GM12892 (cell line): Measurements from ENCODE around the gene OTOP1.
"Not testable (repeated sequence)": the region's sequence is repeated elsewhere in the genome, so short reads cannot be mapped to it uniquely, and the experiment has no call there.

Experiments used
- DNase-seq: peaks from one replicate; pipeline ENCODE4 v3.0.0; 2011; ENCODE audit not compliant: insufficient read length
- FAIRE-seq: peaks from 2 replicates; lab custom pipeline; 2011; peaks lifted over from hg19 to GRCh38; lab: Jason Lieb, UNC
- POLR2A ChIP-seq: IDR thresholded peaks from 2 replicates; pipeline ENCODE4 v1.6.1; 2011; ENCODE audit warnings: low read depth, low read length, control low read depth
- POLR2AphosphoS5 ChIP-seq: IDR thresholded peaks from 2 replicates; pipeline ENCODE4 v1.6.1; 2011; ENCODE audit warnings: low read depth, low read length, control low read depth
- TAF1 ChIP-seq: IDR thresholded peaks from 2 replicates; pipeline ENCODE4 v1.6.1; 2011; ENCODE audit warnings: low read depth, mild to moderate bottlenecking, control low read depth, low read length, borderline replicate concordance

The OTOP1 gene

DNA sequence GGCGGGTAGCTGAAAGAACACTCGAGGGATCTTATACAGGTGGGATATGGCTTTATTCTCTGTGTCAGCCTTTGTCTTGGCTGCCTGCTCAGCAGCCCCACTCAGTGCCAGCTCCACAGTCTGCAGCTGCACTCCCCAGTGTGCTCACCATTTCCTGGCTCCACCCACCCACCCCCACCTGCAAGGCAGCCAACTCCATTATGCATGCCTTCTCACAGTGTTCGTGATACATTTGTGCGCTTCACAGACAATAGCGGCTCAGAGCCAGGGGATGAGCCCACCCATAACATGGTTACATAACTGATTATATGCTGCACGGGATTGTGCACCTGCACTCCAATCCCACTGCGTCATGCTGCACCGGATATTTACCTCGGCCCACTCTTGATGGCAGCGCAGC, 30.1 kb upstream of the OTOP1 start:
- TF ChIP-seq POLR2A = no peak
- no peak for TF ChIP-seq POLR2AphosphoS5
- no peak for TF ChIP-seq TAF1
- no peak for FAIRE-seq
- no peak for DNase-seq

DNA sequence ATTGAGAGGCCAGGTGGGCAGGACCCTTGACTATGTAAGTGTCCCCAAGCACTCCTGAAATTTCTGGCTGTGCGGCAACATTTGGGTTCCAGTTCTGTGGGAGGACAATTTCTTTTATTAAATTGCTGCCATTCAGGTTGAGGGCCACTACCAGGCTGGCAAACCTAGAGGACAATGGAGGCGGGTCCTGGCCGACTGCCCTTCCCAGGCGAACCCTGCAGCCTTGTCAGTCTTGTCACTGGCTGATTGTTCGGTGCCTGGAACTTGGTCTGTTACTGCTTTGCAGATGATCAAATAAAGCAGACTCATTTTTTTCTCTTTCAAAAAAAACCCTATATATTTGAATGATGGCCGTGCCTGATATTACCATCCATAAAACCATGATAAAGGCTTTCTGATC, 27.9 kb upstream of the OTOP1 start:
- no peak for DNase-seq
- TF ChIP-seq POLR2A (no peak), TAF1 (no peak), POLR2AphosphoS5 (no peak)
- FAIRE-seq = no peak

DNA sequence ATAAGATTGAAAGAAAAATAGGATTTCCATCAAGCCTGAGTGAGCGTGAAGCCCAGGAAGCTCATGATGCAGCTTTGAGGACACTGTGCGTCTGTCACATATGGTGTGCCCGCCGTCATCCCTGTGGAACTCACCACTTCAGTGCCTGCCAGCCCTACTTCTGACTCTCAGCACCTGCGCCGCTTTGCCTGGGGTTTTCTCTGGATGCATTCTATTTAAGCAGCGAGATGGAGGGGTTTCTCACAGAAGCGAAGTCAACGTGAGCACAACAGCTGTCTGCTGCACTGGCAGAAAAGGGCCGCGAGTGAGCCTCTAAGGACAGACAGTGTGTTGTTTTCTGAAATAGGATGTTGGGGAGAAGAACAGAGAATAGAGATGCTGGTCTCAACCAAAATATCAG, 27.5 kb upstream of the OTOP1 start:
- TF ChIP-seq POLR2A = no peak
- no peak for TF ChIP-seq TAF1
- TF ChIP-seq POLR2AphosphoS5 = no peak
- FAIRE-seq (no peak), DNase-seq (no peak)

DNA sequence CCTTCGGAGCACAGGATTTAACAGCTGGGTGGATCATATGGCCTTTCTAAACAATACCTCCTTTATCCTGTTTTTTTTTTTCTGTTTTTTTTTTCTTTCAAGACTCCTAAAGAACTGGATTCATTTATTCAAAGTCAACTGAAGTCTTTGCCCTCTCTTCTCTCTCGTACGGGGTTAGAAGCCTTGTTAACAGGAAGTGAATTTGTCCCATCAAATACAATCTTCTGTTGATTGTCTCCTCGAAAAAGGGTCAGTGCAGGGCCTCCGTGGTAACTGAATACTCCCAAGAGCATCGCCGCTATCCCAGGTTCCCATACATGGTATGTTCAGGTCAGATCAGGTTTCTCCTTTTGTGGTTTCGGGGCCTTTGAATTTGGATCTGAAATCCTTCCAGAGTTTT, 23.1 kb upstream of the OTOP1 start:
- DNase-seq = no peak
- FAIRE-seq = no peak
- TF ChIP-seq POLR2A = no peak

DNA sequence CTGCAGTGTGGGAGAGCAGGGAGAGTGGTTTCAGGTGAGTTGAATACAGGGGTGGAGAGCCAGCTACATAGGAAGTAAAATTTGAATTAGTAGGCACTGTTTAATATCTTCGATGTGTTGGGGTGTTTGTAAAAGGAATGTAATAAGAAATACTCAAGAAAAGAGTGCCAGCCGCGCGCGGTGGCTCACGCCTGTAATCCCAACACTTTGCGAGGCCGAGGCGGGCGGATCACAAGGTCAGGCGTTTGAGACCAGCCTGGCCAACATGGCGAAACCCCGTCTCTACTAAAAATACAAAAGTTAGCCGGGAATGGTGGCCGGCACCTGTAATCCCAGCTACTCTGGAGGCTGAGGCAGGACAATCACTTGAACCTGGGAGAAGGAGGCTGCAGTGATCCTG, 22.6 kb upstream of the OTOP1 start:
- not testable (repeated sequence) for DNase-seq, FAIRE-seq

DNA sequence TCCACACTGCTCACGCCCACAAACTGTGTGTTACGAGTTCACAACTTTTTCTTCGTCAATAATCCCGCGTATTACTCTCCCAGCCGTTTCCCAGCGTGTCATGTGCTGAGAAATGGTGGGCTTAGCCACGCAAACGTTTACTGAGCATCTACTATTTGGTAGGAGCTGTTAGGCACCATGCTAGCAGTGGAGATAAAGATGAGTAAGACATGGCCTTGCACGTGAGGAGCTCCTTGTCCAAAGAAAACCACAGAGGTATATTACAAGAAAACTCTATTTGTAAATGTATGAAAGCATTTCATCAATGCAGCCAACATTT, 22.1 kb upstream of the OTOP1 start:
- DNase-seq (no peak), FAIRE-seq (peak; percentile 67)
- no peak for TF ChIP-seq POLR2AphosphoS5
- no peak for TF ChIP-seq POLR2A
- TF ChIP-seq TAF1 = no peak

DNA sequence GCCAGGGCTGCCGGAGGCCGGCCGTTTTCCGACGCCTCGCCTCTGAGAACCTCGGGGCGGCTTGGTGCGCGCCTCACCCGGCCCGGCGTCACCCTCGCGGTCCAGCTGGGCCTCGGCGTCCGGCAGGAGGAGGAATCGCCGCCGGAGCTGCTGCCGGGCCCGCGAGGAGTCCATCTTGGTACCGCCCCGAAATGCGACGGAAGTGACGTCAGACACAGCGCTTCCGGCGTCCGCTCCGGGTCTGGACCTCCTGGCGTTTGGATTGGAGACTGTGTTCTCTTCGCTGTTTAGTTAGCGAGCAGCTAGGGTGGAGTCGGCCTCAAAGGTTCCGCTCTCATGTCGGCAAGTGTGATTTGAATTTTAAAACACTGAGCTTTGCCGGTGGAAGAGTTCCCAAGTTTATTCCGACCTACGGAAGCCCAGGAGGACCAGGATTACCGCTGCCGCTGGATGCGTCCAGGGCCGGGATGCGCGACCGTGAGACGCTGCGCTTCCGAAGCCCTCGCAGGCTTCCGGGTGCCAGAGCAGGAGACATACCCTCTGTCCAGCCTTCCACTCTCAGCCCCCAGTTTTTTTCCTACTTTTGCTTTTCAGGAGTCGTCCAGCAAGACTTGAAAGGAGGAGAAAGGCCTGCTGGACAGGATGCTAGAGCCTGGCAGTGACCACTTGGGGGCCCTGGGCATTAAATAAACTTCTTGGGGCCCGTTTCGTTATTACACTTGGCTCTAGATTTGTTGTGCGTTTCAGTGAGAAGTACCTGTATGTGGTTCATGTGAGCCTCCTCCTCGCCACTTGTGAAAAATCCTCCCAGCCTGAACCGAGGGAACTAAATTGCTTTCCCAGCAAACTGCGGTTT, 21.5 kb upstream of the OTOP1 start, which contains the start of gene TMEM128:
Gene TMEM128 (minus strand): TSS at position 195 of the 856 bp plus-strand sequence. CDS start 21 bp downstream, at position 174.
- FAIRE-seq = peak; percentile 97
- TF ChIP-seq TAF1 (peak; percentile 96), POLR2AphosphoS5 (peak; percentile 96), POLR2A (peak; percentile 97)
- peak; percentile 93 for DNase-seq

DNA sequence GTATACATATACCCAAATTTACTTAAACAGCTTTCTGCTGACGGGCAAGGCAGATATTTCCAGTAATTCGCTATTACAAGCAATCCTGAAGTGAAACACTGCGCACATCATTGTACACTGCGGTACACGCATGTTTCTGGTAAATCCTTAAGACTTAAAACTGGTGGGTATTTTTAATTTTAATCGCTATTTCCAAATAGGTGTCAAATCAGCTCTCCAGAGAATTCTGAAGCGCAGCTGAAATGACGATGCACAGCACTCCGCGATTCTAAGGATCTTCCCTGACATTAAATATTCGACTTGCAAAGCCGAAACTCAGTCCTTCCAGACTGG, 20.9 kb upstream of the OTOP1 start:
- FAIRE-seq (no peak), DNase-seq (no peak)
- TF ChIP-seq POLR2AphosphoS5 (no peak), POLR2A (no peak), TAF1 (no peak)

DNA sequence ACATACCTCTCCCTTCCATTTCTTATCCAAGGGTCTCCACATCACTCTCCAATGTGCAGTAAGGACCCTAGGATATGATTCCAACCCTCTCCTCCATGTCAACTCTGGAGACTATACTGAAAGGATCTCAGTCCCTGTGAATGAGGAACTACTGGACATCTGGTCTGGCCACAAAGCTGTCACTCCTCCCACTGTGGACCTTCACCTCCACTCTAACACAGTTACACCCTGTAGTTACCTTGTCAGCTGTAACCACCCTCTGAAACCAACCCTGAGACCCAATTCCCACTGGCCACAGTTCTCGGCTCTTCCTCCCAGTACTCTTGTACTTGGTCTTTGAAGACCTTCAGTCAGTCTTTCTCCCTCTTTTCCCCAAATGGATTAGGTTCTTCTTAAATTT, 18.4 kb upstream of the OTOP1 start:
- TF ChIP-seq POLR2A (no peak), POLR2AphosphoS5 (no peak), TAF1 (no peak)
- DNase-seq (no peak), FAIRE-seq (no peak)

DNA sequence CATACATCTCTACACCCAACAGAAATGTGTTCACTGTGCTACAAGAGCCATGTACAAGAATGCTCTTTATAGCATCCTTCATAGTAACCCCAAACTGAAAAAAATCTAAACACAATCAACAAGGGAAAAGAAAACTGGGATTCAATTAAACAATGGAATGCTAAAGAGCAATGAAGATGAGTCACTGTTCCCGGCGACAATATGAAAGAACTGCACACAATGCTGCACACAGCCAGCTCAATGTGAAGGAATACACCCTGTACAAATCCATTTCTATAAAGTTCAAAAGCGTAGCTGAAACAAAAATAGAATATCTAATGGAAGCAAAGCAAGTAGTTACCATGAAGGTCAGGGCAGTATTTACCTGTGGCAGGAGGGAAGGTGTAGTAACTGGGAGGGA, 12.8 kb upstream of the OTOP1 start:
- DNase-seq, FAIRE-seq: not testable (repeated sequence)

DNA sequence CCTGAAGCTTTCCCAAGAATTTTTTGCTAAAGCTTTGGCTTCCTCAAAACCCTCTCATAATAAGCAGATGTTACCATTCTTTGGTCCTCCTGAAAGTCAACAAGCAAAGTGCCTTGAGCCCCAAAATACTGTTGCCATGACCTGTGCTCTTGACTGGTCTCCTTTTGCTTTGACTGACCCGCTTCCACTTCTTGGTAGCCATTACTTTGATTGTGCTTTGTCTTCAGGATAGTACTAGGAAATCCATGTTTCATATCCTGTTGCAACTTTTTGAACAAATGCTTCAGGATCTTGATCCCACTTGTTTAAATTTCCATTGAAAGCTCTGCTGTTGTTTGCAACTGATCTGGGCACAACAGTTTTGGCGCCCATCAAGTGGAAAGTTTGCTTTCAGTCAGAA, 6.9 kb upstream of the OTOP1 start:
- TF ChIP-seq POLR2A = no peak
- no peak for TF ChIP-seq POLR2AphosphoS5
- TF ChIP-seq TAF1 = no peak
- no peak for FAIRE-seq

DNA sequence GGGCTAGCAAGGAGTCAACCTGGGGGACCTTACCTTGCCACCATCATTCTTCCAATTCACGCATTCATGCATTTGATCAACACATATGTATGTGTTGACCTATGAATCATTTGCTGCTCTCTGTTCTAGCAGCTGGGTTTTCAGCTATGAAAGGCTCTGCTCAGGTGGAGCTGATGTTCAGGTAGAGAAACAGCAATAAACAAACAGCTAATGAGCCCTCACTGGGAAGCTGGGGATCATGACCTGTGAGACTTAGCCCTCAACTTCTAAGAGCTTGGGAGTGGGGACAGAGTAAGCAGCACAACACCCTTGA, 1.6 kb upstream of the OTOP1 start:
- FAIRE-seq = no peak
- DNase-seq = no peak
- TF ChIP-seq TAF1 (no peak), POLR2A (no peak), POLR2AphosphoS5 (no peak)

More for the DNA sequence above, 6.9 kb upstream of the OTOP1 start:
- no peak for DNase-seq
